ENCODE measurements around the gene CFAP410. TPM values are rescaled to one million over a fixed set of nuclear protein-coding genes. Genes with fewer than 3 reads are reported as not detected.
"Not testable (repeated sequence)": the region's sequence is repeated elsewhere in the genome, so short reads cannot be mapped to it uniquely, and the experiment has no call there.

Gene CFAP410
- polyA plus RNA-seq, 10 donors: 10.5 to 20.6 (median 15.3) TPM

DNA sequence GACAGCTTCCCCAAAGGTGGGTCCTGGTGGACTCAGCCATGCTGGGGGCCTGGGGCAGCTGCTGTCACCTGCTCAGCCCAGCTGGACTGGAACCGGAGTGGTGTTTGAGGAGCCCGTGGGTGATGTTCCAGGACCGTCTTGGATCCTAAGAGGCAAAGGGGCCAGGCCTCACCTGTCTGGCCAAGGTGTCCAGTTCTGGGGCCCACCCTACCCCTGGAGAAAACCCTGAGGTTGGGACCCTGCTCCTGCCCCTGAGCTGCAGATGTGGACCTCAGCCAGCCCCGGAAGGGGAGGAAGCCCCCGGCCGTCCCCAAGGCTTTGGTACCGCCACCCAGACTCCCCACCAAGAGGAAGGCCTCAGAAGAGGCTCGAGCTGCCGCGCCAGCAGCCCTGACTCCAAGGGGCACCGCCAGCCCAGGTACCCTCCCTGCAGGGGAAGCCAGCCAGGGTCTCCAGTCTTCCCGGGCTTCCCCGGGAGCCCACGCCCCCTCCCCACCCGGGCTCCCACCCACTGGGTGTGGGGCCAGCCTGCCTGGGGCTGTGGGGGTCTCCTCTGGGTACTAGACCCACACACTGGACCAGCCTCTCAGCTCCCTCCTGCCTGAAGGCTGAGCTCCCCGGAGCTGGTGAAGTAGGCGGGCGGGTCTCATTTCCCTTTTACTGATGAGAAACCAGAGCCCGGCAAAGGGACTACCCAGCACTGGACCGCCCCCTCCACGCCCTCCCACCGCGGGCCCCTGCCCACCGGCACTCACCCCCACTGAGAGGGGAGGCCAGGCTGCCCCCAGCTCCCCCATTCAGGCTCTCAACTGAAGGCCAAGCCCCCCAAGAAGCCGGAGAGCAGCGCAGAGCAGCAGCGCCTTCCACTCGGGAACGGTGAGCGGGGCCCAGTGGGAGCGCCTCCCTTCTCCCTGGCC, 52.2 kb downstream of the CFAP410 start:
- peak in 1 of 3 donors; percentile 4 for DNase-seq

DNA sequence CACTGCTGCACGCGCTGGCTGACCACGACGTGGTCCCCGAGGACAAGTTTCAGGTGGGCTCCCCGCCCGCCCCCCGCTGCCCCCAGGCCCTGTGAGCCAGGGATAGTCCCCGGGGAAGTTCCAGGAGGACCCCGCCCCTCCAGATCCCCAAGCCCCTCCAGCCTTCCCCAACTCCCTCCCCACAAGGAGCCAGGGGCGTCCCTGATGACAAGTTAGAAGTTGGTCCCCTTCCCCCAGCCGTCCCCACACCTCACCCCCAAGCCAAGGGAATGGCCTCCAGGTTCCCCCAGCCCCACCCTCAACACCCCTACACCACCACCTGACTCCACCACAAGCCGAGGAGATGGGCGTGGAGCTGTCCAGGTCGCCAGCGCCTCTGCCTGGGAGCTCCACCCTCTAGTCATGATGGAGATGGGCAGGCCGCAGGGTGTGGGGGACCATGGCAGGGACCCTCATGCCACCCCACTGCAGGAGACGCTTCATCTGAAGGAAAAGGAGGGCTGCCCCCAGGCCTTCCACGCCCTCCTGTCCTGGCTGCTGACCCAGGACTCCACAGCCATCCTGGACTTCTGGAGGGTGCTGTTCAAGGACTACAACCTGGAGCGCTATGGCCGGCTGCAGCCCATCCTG, 53.0 kb downstream of the CFAP410 start:
- peak in 1 of 3 donors; percentile 7 for DNase-seq

DNA sequence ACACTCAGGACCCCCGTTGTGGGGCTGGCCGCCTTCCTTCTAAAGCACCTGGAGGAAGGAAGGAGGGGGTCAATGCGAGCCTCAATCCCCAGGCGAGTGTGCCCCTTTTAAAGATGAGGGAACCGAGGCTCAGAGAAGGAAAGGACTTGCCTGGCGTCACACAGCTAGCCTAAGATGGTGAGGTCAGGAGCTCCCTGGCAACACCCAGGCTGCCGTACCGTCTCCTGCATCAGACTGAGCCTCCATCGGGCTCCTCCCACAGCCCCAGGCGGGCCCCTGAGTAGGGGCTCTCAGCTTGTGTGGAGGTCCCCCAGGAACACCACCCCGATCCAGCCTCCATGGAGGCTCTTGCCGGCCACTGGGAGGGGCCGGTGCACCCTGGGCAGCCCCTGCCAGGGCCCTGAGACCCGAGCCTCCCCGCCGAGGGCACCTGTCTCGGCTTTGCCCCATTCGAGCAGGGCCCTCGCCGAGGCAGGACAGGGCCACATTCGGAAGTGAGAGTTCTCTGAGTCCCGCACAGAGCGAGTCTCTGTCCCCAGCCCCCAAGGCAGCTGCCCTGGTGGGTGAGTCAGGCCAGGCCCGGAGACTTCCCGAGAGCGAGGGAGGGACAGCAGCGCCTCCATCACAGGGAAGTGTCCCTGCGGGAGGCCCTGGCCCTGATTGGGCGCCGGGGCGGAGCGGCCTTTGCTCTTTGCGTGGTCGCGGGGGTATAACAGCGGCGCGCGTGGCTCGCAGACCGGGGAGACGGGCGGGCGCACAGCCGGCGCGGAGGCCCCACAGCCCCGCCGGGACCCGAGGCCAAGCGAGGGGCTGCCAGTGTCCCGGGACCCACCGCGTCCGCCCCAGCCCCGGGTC, 53.8 kb downstream of the CFAP410 start, which contains the start of gene AIRE:
Gene AIRE (plus strand): TSS at position 739 of the 855 bp plus-strand sequence. CDS start 131 bp downstream, outside the sequence.
- DNase-seq: peak in 1 of 3 donors; percentile 39

- no peak for DNase-seq
These were observed 55.2 kb downstream of the CFAP410 start for GRCh38 chr21:44283948-44284347.

- DNase-seq: not testable (repeated sequence)
These were observed 55.9 kb downstream of the CFAP410 start for GRCh38 chr21:44283211-44283785.

- DNase-seq: no peak
These were observed 56.8 kb downstream of the CFAP410 start for GRCh38 chr21:44282370-44282769.

DNA sequence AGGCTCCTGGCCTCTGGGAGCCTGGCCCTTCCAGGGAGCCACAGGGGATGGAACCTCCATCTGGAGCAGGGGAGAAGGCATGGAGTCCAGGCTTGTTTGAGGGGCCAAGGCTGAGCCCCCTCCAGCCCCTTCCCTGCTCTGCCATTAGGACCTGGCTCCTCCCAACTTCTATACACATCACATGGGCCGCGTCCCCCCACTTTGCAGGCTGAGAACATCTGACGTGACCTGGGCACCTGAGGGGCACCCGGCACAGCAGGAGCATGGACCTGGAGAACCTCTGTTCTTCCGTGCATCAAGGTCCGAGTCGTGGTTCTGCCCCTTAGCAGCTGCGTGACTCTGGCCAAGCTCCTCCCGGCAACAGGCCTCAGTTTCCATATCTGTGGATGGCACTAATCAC, 57.4 kb downstream of the CFAP410 start:
- DNase-seq: no peak

DNA sequence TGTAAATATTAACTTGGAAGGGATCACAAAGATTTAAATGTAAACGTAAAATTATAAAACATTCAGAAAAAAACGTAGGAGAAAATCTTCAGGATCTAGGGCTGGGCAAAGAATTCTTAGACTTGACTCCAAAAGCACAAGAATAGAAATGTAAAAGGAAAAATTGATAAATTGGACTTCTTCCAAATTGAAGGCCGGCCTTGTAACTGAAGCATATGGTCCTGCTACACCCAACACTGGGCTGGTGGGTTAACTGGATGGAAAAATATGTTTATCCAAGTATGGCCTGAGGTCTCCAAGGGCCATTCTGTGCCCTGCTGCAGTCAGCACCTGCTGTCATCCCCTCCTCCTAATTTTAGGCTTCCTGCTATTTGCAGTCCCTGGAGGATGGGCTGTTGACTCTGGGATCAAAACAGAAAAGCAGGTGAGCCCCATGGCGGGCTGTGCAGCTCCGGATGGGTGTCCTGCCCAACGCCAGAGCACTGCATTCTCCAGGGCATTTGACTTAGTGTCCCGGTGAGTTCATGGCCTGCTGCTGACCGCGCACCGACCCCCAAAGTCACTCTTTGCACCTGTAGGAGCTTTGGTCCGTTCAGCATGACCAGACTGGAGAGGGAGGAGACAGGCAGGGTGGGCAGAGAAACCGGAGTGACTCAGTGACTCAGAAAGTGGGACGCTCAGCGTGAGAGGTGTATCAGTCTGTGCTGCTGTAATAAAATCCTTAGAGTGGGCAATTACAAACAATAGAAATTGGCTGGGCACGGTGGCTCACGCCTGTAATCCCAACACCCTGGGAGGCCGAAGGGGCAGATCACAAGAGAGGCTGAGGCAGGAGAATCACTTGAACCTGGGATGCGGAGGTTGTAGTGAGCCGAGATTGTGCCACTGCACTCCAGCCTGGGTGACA, 59.6 kb downstream of the CFAP410 start:
- DNase-seq: peak in 1 of 3 donors; percentile 42

Other genes with a start within 250 kb of the CFAP410 start
- 10 to 100 TPM in 1 of 10 donors, 1 to 10 TPM in 8, under 1 TPM in 1; 0.16 to 10.6 (median 5.5) TPM for gene PWP2, start 232.0 kb downstream of the CFAP410 start, polyA plus RNA-seq (ENCODE audit: insufficient read length in 10 of 10)
- 10 to 100 TPM; 16.6 to 52.6 (median 33.9) TPM for gene GATD3, start 205.7 kb downstream of the CFAP410 start, polyA plus RNA-seq (ENCODE audit: insufficient read length in 10 of 10)
- gene ICOSLG, start 98.4 kb downstream of the CFAP410 start, polyA plus RNA-seq (ENCODE audit: insufficient read length in 10 of 10): 10 to 100 TPM in 1 of 10 donors, 1 to 10 TPM in 9; 5.4 to 11.4 (median 6.9) TPM
- gene DNMT3L, start 77.5 kb downstream of the CFAP410 start, polyA plus RNA-seq (ENCODE audit: insufficient read length in 10 of 10): not detected
- under 1 TPM in 9 of 10 donors, not detected in 1; 0.05 to 0.19 (median 0.09) TPM for gene AIRE, start 53.5 kb downstream of the CFAP410 start, polyA plus RNA-seq (ENCODE audit: insufficient read length in 10 of 10)
- gene PFKL, start 39.3 kb downstream of the CFAP410 start, polyA plus RNA-seq (ENCODE audit: insufficient read length in 10 of 10): 10 to 100 TPM; 44.5 to 77.0 (median 57.1) TPM
- 1 to 10 TPM in 8 of 10 donors, under 1 TPM in 2; 0.74 to 2.4 (median 1.7) TPM for gene TRPM2, start 14.2 kb upstream of the CFAP410 start, polyA plus RNA-seq (ENCODE audit: insufficient read length in 10 of 10)
- 1 to 10 TPM; 2.0 to 4.3 (median 2.6) TPM for gene LRRC3, start 116.1 kb upstream of the CFAP410 start, polyA plus RNA-seq (ENCODE audit: insufficient read length in 10 of 10)
- gene KRTAP10-1, start 200.8 kb upstream of the CFAP410 start, polyA plus RNA-seq (ENCODE audit: insufficient read length in 10 of 10): not detected
- not detected for gene KRTAP10-2, start 212.1 kb upstream of the CFAP410 start, polyA plus RNA-seq (ENCODE audit: insufficient read length in 10 of 10)
- not detected for gene KRTAP10-3, start 219.4 kb upstream of the CFAP410 start, polyA plus RNA-seq (ENCODE audit: insufficient read length in 10 of 10)
- not detected for gene KRTAP10-4, start 234.3 kb upstream of the CFAP410 start, polyA plus RNA-seq (ENCODE audit: insufficient read length in 10 of 10)
- gene KRTAP10-5, start 241.2 kb upstream of the CFAP410 start, polyA plus RNA-seq (ENCODE audit: insufficient read length in 10 of 10): not detected

All from muscle of back (tissue), 11 donors.